Measurements from ENCODE around the gene PNRC1.
A peak's percentile ranks its signal among the peaks of the same experiment; 100 is the strongest.

PNRC1 gene

DNA sequence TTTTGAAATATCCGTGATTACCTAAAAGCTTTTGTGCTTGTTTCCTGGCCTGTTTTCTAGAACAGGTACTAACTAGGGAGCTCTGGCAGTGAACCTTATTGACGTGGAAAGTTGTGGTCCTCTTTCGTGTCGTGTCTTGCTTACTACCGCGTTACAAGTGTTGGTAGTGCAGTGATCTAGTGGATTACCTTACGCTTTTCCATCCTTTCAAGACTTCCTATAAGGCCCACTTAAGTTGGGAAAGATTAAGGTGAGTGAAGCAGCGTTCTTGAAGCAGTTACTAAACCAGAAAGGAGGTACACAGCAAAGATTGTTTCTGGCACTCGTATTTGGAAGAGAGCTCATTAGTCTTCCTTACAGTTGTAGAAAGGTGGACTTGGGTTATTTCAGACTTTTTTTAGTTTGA is 1.9 kb downstream of the PNRC1 start:
- Mint-ChIP-seq H3K4me1 (peaks cover 25% of the 10 kb centered on the region), H3K4me3 (peak overlapping the region; percentile 92 to 98 (median 93)), H3K27me3 (ENCODE audit: low read depth) (peaks cover under 1% of the 10 kb centered on the region), H3K27ac (peak overlapping the region; percentile 89 to 96 (median 92)), H3K9me3 (no peaks in the 10 kb centered on the region), H3K36me3 (ENCODE audit: low read depth) (peaks cover 44% of the 10 kb centered on the region)
- TF ChIP-seq, protein P1, sequence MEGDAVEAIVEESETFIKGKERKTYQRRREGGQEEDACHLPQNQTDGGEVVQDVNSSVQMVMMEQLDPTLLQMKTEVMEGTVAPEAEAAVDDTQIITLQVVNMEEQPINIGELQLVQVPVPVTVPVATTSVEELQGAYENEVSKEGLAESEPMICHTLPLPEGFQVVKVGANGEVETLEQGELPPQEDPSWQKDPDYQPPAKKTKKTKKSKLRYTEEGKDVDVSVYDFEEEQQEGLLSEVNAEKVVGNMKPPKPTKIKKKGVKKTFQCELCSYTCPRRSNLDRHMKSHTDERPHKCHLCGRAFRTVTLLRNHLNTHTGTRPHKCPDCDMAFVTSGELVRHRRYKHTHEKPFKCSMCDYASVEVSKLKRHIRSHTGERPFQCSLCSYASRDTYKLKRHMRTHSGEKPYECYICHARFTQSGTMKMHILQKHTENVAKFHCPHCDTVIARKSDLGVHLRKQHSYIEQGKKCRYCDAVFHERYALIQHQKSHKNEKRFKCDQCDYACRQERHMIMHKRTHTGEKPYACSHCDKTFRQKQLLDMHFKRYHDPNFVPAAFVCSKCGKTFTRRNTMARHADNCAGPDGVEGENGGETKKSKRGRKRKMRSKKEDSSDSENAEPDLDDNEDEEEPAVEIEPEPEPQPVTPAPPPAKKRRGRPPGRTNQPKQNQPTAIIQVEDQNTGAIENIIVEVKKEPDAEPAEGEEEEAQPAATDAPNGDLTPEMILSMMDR (IDR thresholded peaks at IDR 0.05; ENCODE audit: unreplicated experiment in 3 of 3) = no peak

DNA sequence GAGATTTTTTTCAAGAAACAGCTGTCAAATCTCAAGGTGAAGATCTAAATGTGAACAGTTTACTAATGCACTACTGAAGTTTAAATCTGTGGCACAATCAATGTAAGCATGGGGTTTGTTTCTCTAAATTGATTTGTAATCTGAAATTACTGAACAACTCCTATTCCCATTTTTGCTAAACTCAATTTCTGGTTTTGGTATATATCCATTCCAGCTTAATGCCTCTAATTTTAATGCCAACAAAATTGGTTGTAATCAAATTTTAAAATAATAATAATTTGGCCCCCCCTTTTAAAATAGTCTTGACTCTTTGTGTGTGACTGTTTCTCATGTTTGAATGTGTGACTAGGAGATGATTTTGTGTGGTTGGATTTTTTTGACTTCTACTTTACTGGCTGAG is 4.0 kb downstream of the PNRC1 start:
- H3K27me3 Mint-ChIP-seq (ENCODE audit: low read depth) = no peaks in the 10 kb centered on the region
- peak overlapping the region in 2 of 3 experiments; percentile 26 to 27 for H3K27ac Mint-ChIP-seq
- H3K9me3 Mint-ChIP-seq = no peaks in the 10 kb centered on the region
- peaks cover 28% of the 10 kb centered on the region for H3K4me1 Mint-ChIP-seq
- H3K36me3 Mint-ChIP-seq (ENCODE audit: low read depth) = peaks cover 46% of the 10 kb centered on the region
- TF ChIP-seq, protein P1 (IDR thresholded peaks at IDR 0.05; ENCODE audit: unreplicated experiment in 3 of 3) = no peak
- peak overlapping the region; percentile 58 to 78 (median 70) for H3K4me3 Mint-ChIP-seq

DNA sequence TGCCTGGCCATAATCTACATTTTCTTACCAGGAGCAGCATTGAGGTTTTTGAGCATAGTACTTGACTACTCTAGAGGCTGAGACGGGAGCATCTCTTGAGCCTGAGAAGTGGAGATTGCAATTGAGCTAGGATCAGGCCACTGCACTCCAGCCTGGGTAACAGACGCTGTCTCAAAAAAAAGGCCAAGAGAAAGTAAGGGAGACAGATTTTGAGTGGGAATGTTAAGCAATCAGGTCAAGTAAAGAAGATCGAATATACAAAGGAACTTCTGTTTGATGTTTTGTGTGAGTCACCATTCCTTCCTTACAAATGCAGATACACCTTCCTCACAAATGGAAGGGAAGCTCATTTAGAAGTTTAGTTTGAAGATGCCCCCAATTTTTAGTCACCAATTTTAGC is 4.4 kb downstream of the PNRC1 start:
- no peaks in the 10 kb centered on the region for H3K9me3 Mint-ChIP-seq
- H3K4me3 Mint-ChIP-seq = peak overlapping the region; percentile 58 to 78 (median 70)
- peaks cover 46% of the 10 kb centered on the region for H3K36me3 Mint-ChIP-seq (ENCODE audit: low read depth)
- TF ChIP-seq, protein P1 (IDR thresholded peaks at IDR 0.05; ENCODE audit: unreplicated experiment in 3 of 3) = no peak
- no peaks in the 10 kb centered on the region for H3K27me3 Mint-ChIP-seq (ENCODE audit: low read depth)
- H3K4me1 Mint-ChIP-seq = peaks cover 28% of the 10 kb centered on the region
- peak overlapping the region in 2 of 3 experiments; percentile 26 to 27 for H3K27ac Mint-ChIP-seq

DNA sequence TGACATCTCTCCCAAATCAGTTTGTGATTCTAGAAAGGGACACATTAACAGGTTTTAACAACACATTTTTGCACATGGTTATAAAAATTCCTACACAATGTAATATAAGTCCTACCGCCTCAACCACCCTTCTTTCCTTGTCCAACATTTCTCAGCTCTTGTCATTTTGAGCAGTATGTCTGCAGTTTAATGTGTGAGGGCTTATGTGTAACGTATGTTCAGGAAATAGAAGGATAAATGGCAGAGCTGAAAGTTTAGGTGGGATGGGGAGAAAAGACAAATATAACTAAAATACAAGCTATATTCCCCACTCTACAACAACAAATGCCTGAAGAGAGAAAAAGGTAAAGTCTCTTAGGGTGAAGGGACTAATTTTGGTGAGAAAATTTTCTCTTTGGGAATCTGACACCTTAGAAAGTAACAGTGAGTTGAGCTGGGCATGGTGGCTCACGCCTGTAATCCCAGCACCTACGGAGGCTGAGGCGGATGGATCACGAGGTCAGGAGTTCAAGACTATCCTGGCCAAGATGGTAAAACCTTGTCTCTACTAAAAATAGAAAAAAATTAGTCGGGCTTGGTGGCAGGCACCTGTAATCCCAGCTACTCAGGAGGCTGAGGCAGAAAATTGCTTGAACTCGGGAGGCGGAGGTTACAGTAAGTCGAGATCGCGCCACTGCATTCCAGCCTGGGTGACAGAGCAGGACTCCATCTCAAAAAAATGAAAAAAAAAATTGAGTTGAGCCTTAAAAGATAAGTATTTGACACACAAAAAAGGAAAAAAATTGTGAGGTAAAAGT is 5.1 kb downstream of the PNRC1 start:
- Mint-ChIP-seq H3K27ac (no peak overlapping the region), H3K4me1 (peaks cover 28% of the 10 kb centered on the region), H3K9me3 (no peaks in the 10 kb centered on the region), H3K27me3 (ENCODE audit: low read depth) (no peaks in the 10 kb centered on the region), H3K4me3 (peak overlapping the region in 2 of 3 experiments; percentile 10 to 19), H3K36me3 (ENCODE audit: low read depth) (peaks cover 46% of the 10 kb centered on the region)
- TF ChIP-seq, protein P1 (IDR thresholded peaks at IDR 0.05; ENCODE audit: unreplicated experiment in 3 of 3) = no peak

GRCh38 chr6:89087881-89088280 is 7.3 kb downstream of the PNRC1 start:
- Mint-ChIP-seq H3K36me3 (ENCODE audit: low read depth) (peaks cover 37% of the 10 kb centered on the region), H3K4me3 (no peak overlapping the region), H3K9me3 (no peaks in the 10 kb centered on the region), H3K27ac (peak overlapping the region in 1 of 3 experiments; percentile 8), H3K4me1 (peaks cover 28% of the 10 kb centered on the region), H3K27me3 (ENCODE audit: low read depth) (no peaks in the 10 kb centered on the region)
- TF ChIP-seq, protein P1 (IDR thresholded peaks at IDR 0.05; ENCODE audit: unreplicated experiment in 3 of 3) = no peak

DNA sequence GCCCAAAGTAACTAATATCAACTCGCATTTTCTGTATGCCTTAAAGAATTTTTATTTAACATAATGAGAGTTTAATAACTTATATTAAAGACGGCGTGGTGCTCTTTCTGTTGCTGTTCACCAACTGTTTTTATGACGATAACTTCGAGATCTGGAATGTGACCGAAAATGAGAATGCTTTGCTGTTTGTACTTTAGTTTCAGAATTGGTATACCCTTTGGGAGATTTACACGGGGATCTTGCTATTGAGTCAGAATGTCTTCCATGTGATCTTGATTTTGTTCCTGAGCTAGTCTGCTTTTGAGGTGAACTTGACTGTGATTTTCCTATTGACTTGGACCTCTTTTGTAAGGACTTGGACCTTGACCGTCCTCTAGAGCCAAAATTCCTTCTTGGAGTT is 17.9 kb downstream of the PNRC1 start:
- TF ChIP-seq, protein P1 (IDR thresholded peaks at IDR 0.05; ENCODE audit: unreplicated experiment in 3 of 3) = no peak
- Mint-ChIP-seq H3K27ac (no peak overlapping the region), H3K9me3 (no peaks in the 10 kb centered on the region), H3K27me3 (ENCODE audit: low read depth) (no peaks in the 10 kb centered on the region), H3K4me1 (no peaks in the 10 kb centered on the region), H3K4me3 (no peak overlapping the region), H3K36me3 (ENCODE audit: low read depth) (peaks cover 44% of the 10 kb centered on the region)
